Lung (tissue), 12 donors: ENCODE results near the gene AMOT. TPM values are rescaled to one million over a fixed set of nuclear protein-coding genes. Genes with fewer than 3 reads are reported as not detected.

Experiments
- ATAC-seq: fragments of 200-7000 bp; cut with Tn5 transposase; one replicate; pipeline ENCODE4 v1.9.1; 2020; ENCODE audit warnings: moderate number of reproducible peaks; ENCODE audit not compliant: insufficient read depth, low FRiP score
- DNase-seq, 3 donors: peaks; one replicate each; pipeline ENCODE4 v3.0.0-alpha.2; 2013 to 2017
- H3K27ac ChIP-seq, 2 donors: one replicate each; pipeline ENCODE4 v1.5.1; 2013; ENCODE audit warnings: mild to moderate bottlenecking in 2 of 2, moderate library complexity in 2 of 2, control low read depth in 1 of 2, inconsistent platforms in 1 of 2, low read depth in 1 of 2, low read length in 1 of 2
- H3K27me3 ChIP-seq, 3 donors: one replicate each; pipeline ENCODE4 v1.5.1; 2013; ENCODE audit warnings: low read length in 2 of 3; ENCODE audit not compliant: control insufficient read depth in 3 of 3, insufficient read depth in 3 of 3
- H3K36me3 ChIP-seq, 4 donors: one replicate each; pipeline ENCODE4 v1.5.1; 2013; ENCODE audit warnings: low read length in 4 of 4, mild to moderate bottlenecking in 1 of 4, moderate library complexity in 1 of 4; ENCODE audit not compliant: control insufficient read depth in 4 of 4, insufficient read depth in 4 of 4
- H3K4me1 ChIP-seq, 5 donors: one replicate each; pipeline ENCODE4 v1.5.1; 2013; ENCODE audit warnings: low read length in 5 of 5, mild to moderate bottlenecking in 2 of 5, moderate library complexity in 1 of 5; ENCODE audit not compliant: control insufficient read depth in 5 of 5, insufficient read depth in 5 of 5
- H3K4me3 ChIP-seq: one replicate; pipeline ENCODE4 v1.5.1; 2013; ENCODE audit warnings: mild to moderate bottlenecking, control low read depth, moderate library complexity
- H3K9ac ChIP-seq, 2 donors: one replicate each; pipeline ENCODE4 v1.5.1; 2013; ENCODE audit warnings: low read length in 2 of 2, control low read depth in 1 of 2; ENCODE audit not compliant: insufficient read depth in 1 of 2
- H3K9me3 ChIP-seq, 4 donors: one replicate each; pipeline ENCODE4 v1.5.1; 2013; ENCODE audit warnings: low read length in 3 of 4, mild to moderate bottlenecking in 1 of 4, moderate library complexity in 1 of 4; ENCODE audit not compliant: control insufficient read depth in 4 of 4, insufficient read depth in 3 of 4
- CTCF ChIP-seq: IDR thresholded peaks from 2 replicates; pipeline ENCODE4 v1.5.1; 2012; ENCODE audit warnings: mild to moderate bottlenecking; ENCODE audit errors: control extremely low read depth, extremely low read depth
- WGBS, 2 donors: extraction: QIAGEN DNeasy Blood & Tissue Kit; methylation state at CpG; one replicate each; pipeline ENCODE4 v1.1.7; 2013; 5-methylcytosine and 5-hydroxymethylcytosine counted together
- polyA plus RNA-seq, 2 donors: library from polyadenylated mRNA; stranded (reverse); fragments of 200-250 nt; gene quantifications; one replicate each; pipeline ENCODE4 v1.2.1, GENCODE V29; 2013
- total RNA-seq, 2 donors: library from RNA; depleted of rRNA in 1 of 2; stranded (reverse); fragments of >200 nt in 1 of 2; gene quantifications; one replicate each; pipeline ENCODE4 v1.2.1, GENCODE V29; 2014 to 2021
- donor health status: control.
- donor health status: control.
- donor health status: Bipolar disorder and iron deficiency.
- donor health status: healthy.
- donor health status: DM: yes; HTN: yes; CAD: no.

The AMOT gene
- total and polyA plus RNA-seq, 4 donors, result 0.79 to 11.8 (median 5.9) TPM

GRCh38 chrX:112761242-112762207, 79.1 kb downstream of the AMOT start:
- H3K4me3 ChIP-seq, result no peak overlapping the region
- H3K27me3 ChIP-seq, result peaks cover 5 to 42% (median 7%) of the 10 kb centered on the region in 3 donors
- H3K36me3 ChIP-seq, result no peaks in the 10 kb centered on the region
- ATAC-seq (no peak), DNase-seq (no peak)
- H3K9ac ChIP-seq, result no peak overlapping the region
- H3K27ac ChIP-seq, result no peak overlapping the region
- no peaks in the 10 kb centered on the region for H3K4me1 ChIP-seq
- no peak for TF ChIP-seq CTCF
- 61 to 77% methylated on average over 7 of the region's 7 CpGs for WGBS, 2 donors
- H3K9me3 ChIP-seq, result peaks cover 0 to 3% (median 0%) of the 10 kb centered on the region in 4 donors

GRCh38 chrX:112760697-112761096, 79.9 kb downstream of the AMOT start:
- Histone ChIP-seq H3K4me3 (no peak overlapping the region), H3K4me1 (no peaks in the 10 kb centered on the region), H3K27ac (no peak overlapping the region), H3K36me3 (no peaks in the 10 kb centered on the region), H3K9me3 (peaks cover 0 to 3% (median 0%) of the 10 kb centered on the region in 4 donors), H3K9ac (no peak overlapping the region), H3K27me3 (peaks cover 6 to 46% (median 7%) of the 10 kb centered on the region in 3 donors)
- ATAC-seq, result no peak
- no peak for DNase-seq
- TF ChIP-seq CTCF, result no peak
- WGBS, 2 donors, result 34 to 46% methylated on average over 2 of the region's 2 CpGs

GRCh38 chrX:112759966-112760365, 80.7 kb downstream of the AMOT start:
- no peak overlapping the region for H3K4me3 ChIP-seq
- WGBS, 2 donors, result 66 to 81% methylated on average over 2 of the region's 2 CpGs
- no peak overlapping the region for H3K27ac ChIP-seq
- peaks cover 7 to 49% (median 10%) of the 10 kb centered on the region in 3 donors for H3K27me3 ChIP-seq
- TF ChIP-seq CTCF, result no peak
- DNase-seq (no peak), ATAC-seq (no peak)
- no peaks in the 10 kb centered on the region for H3K36me3 ChIP-seq
- no peaks in the 10 kb centered on the region for H3K4me1 ChIP-seq
- H3K9me3 ChIP-seq, result peaks cover 0 to 3% (median 0%) of the 10 kb centered on the region in 4 donors
- no peak overlapping the region for H3K9ac ChIP-seq
